Mammary epithelial cell (primary cell): ENCODE measurements around the gene HS3ST2.

Experiments used
- CTCF ChIP-seq, 2 donors: IDR thresholded peaks in 1 of 2; conservative IDR thresholded peaks in 1 of 2; 2 replicates each; pipeline ENCODE4 v1.5.1; 2011 to 2012; ENCODE audit warnings: inconsistent platforms in 2 of 2, low read length in 2 of 2, mild to moderate bottlenecking in 2 of 2, control low read depth in 1 of 2, low read depth in 1 of 2; ENCODE audit not compliant: insufficient read depth in 1 of 2; ENCODE audit errors: extremely low read depth in 1 of 2
- EZH2 ChIP-seq: IDR thresholded peaks from 2 replicates; pipeline ENCODE4 v1.6.1; 2012; ENCODE audit warnings: low read length, inconsistent platforms, borderline replicate concordance

- TF ChIP-seq CTCF (conservative IDR thresholded peaks at IDR 0.05 in 1 of 2, IDR thresholded peaks at IDR 0.05 in 1 of 2; ENCODE audit: extremely low read depth in 1 of 2, insufficient read depth in 1 of 2, low read depth in 1 of 2, low read length in 2 of 2) (no peak), EZH2 (no peak)
Observed at GRCh38 chr16:22901563-22901962, 87.6 kb downstream of the HS3ST2 start.
